Natural killer cell (primary cell): ENCODE measurements around the gene CREBBP. TPM values are rescaled to one million over a fixed set of nuclear protein-coding genes. Genes with fewer than 3 reads are reported as not detected.

Experiments used
- ATAC-seq, 3 donors: fragments of 150-1000 bp in 2 of 3; fragments of 200-7000 bp in 1 of 3; cut with Tn5 transposase; 1 replicate in 1 of 3; 2 replicates in 2 of 3; pipeline ENCODE4 v1.10.0; 2021; ENCODE audit warnings: mild to moderate bottlenecking in 2 of 3, moderate library complexity in 2 of 3
- DNase-seq, 2 donors: peaks; one replicate each; pipeline versions ENCODE4 v3.0.0 to v3.0.0-alpha.2; 2013 to 2021; ENCODE audit warnings: mixed read lengths in 1 of 2
- H3K27ac ChIP-seq: one replicate; pipeline ENCODE4 v1.5.1; 2013; ENCODE audit warnings: mild to moderate bottlenecking, low read length
- H3K27me3 ChIP-seq: one replicate; pipeline ENCODE4 v1.6.1; 2013; ENCODE audit warnings: low read length; ENCODE audit not compliant: control insufficient read depth, insufficient read depth
- H3K36me3 ChIP-seq: one replicate; pipeline ENCODE4 v1.6.1; 2013; ENCODE audit warnings: low read length; ENCODE audit not compliant: control insufficient read depth, insufficient read depth
- H3K4me1 ChIP-seq: one replicate; pipeline ENCODE4 v1.6.1; 2013; ENCODE audit warnings: low read length; ENCODE audit not compliant: control insufficient read depth, insufficient read depth
- H3K4me3 ChIP-seq: one replicate; pipeline ENCODE4 v1.5.1; 2013; ENCODE audit warnings: low read length
- H3K9me3 ChIP-seq: one replicate; pipeline ENCODE4 v1.6.1; 2013; ENCODE audit warnings: low read length; ENCODE audit not compliant: control insufficient read depth, insufficient read depth
- H3K27ac Mint-ChIP-seq, 2 donors: one replicate each; pipeline ENCODE4 v1.8.0; 2022; ENCODE audit warnings: mild to moderate bottlenecking in 2 of 2, mixed read lengths in 2 of 2, moderate library complexity in 1 of 2
- H3K27me3 Mint-ChIP-seq, 2 donors: one replicate each; pipeline ENCODE4 v1.8.0; 2022; ENCODE audit warnings: low read depth in 2 of 2, mixed read lengths in 2 of 2
- H3K36me3 Mint-ChIP-seq: one replicate; pipeline ENCODE4 v1.8.0; 2022; ENCODE audit warnings: mixed read lengths
- H3K4me1 Mint-ChIP-seq, 2 donors: one replicate each; pipeline ENCODE4 v1.8.0; 2022; ENCODE audit warnings: mixed read lengths in 2 of 2
- H3K4me3 Mint-ChIP-seq: one replicate; pipeline ENCODE4 v1.8.0; 2022; ENCODE audit warnings: mild to moderate bottlenecking, moderate library complexity, mixed read lengths
- H3K9me3 Mint-ChIP-seq, 2 donors: one replicate each; pipeline ENCODE4 v1.8.0; 2022; ENCODE audit warnings: mixed read lengths in 2 of 2
- CTCF ChIP-seq: fragments of 200-600 bp; IDR thresholded peaks from one replicate; pipeline ENCODE4 v1.8.0; 2022; ENCODE audit warnings: antibody characterized with exemption
- WGBS: methylation state at CpG from one replicate; pipeline ENCODE4 v1.1.7; 2013; ENCODE audit warnings: missing lambda C conversion rate; ENCODE audit not compliant: insufficient coverage; 5-methylcytosine and 5-hydroxymethylcytosine counted together
- intact Hi-C: fragments of 100-400 bp; cut with micrococcal nuclease; formaldehyde crosslinking; loops from one replicate; pipeline ENCODE4 v1.14.2; 2022
- total RNA-seq, 4 donors: library from RNA; stranded (reverse); fragments of 120-200 nt in 1 of 4; gene quantifications; one replicate each; pipeline versions ENCODE4 v1.2.3 to v1.2.4, GENCODE V29; 2013 to 2022

Gene CREBBP
- total RNA-seq, 3 donors from 2014 or later (not counting 1 experiment from before 2014, with no cell fraction given), result 197 to 234 (median 224) TPM

- Histone ChIP-seq H3K4me3 (no peak overlapping the region), H3K27ac (no peak overlapping the region), H3K36me3 (no peaks in the 10 kb centered on the region), H3K4me1 (peaks cover 71% of the 10 kb centered on the region), H3K27me3 (no peaks in the 10 kb centered on the region), H3K9me3 (no peaks in the 10 kb centered on the region)
- Mint-ChIP-seq H3K27me3 (no peaks in the 10 kb centered on the region), H3K4me1 (peaks cover 95 to 100% of the 10 kb centered on the region in 2 donors), H3K27ac (peak overlapping the region; percentile 8 to 41), H3K4me3 (peak overlapping the region; percentile 21), H3K9me3 (no peaks in the 10 kb centered on the region), H3K36me3 (peaks cover 8% of the 10 kb centered on the region)
- ATAC-seq, result no peak
- DNase-seq, result no peak
- 92% methylated on average over 13 of the region's 13 CpGs for WGBS
- intact Hi-C loops, result loop anchor here (5.0 kb wide), 1 partner anchor 71 kb away; no protein-coding TSS in a partner anchor
- TF ChIP-seq CTCF, result no peak
These were observed 6.9 kb downstream of the CREBBP start for GRCh38 chr16:3873482-3874173.

- Mint-ChIP-seq H3K36me3 (no peaks in the 10 kb centered on the region), H3K27ac (peak overlapping the region; percentile 74 to 91), H3K4me1 (peaks cover 92 to 96% of the 10 kb centered on the region in 2 donors), H3K9me3 (no peaks in the 10 kb centered on the region), H3K27me3 (no peaks in the 10 kb centered on the region), H3K4me3 (peak overlapping the region; percentile 61)
- Histone ChIP-seq H3K27me3 (no peaks in the 10 kb centered on the region), H3K9me3 (no peaks in the 10 kb centered on the region), H3K27ac (no peak overlapping the region), H3K4me1 (peaks cover 69% of the 10 kb centered on the region), H3K36me3 (no peaks in the 10 kb centered on the region), H3K4me3 (no peak overlapping the region)
- TF ChIP-seq CTCF, result no peak
- ATAC-seq (no peak), DNase-seq (no peak)
- intact Hi-C loops, result loop anchor here (5.0 kb wide), 1 partner anchor 70 kb away; no protein-coding TSS in a partner anchor
- 92% methylated on average over 12 of the region's 12 CpGs for WGBS
These were observed 8.2 kb downstream of the CREBBP start for GRCh38 chr16:3872216-3872895.

- DNase-seq (no peak), ATAC-seq (no peak)
- H3K27ac ChIP-seq, result no peak overlapping the region
These were observed 11.5 kb downstream of the CREBBP start for GRCh38 chr16:3868967-3869366.

More at GRCh38 chr16:3868967-3869366, 11.5 kb downstream of the CREBBP start:
- H3K9me3 Mint-ChIP-seq, result no peaks in the 10 kb centered on the region
- no peaks in the 10 kb centered on the region for H3K36me3 Mint-ChIP-seq
- Histone ChIP-seq H3K27me3 (no peaks in the 10 kb centered on the region), H3K4me1 (peaks cover 54% of the 10 kb centered on the region), H3K36me3 (no peaks in the 10 kb centered on the region), H3K4me3 (no peak overlapping the region), H3K9me3 (no peaks in the 10 kb centered on the region)
- H3K27ac Mint-ChIP-seq, result peak overlapping the region; percentile 82 to 85
- H3K4me1 Mint-ChIP-seq, result peaks cover 84 to 89% of the 10 kb centered on the region in 2 donors
- WGBS, result 78% methylated on average over 2 of the region's 3 CpGs
- no peak for TF ChIP-seq CTCF
- H3K4me3 Mint-ChIP-seq, result peak overlapping the region; percentile 38
- intact Hi-C loops, result loop anchor here (5.0 kb wide), 1 partner anchor 37 kb away; no protein-coding TSS in a partner anchor
- no peaks in the 10 kb centered on the region for H3K27me3 Mint-ChIP-seq
